ENCODE data around the gene KCNA10.

Gene KCNA10

DNA sequence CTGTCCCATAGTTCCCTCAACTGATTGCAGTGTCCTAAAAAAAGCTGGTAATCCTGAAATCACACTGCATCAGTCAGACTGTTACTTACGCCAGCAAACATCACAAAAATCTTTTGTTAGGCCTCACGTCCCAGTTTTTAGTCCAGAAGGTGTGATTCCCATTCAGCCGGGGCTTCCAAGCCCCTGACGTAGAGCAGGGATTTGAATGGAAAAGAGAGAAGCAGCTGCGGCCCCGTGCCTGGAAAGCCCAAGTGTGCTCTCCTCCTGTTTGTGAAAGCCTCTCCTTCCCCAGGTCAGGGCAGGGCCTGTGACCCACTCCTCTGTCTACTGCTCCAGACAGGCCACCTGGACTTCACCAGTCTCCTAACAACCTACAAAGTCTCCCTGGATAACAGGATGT lies 20.7 kb downstream of the KCNA10 start:
- no peak for DNase-seq (ENCODE audit: low spot score)

DNA sequence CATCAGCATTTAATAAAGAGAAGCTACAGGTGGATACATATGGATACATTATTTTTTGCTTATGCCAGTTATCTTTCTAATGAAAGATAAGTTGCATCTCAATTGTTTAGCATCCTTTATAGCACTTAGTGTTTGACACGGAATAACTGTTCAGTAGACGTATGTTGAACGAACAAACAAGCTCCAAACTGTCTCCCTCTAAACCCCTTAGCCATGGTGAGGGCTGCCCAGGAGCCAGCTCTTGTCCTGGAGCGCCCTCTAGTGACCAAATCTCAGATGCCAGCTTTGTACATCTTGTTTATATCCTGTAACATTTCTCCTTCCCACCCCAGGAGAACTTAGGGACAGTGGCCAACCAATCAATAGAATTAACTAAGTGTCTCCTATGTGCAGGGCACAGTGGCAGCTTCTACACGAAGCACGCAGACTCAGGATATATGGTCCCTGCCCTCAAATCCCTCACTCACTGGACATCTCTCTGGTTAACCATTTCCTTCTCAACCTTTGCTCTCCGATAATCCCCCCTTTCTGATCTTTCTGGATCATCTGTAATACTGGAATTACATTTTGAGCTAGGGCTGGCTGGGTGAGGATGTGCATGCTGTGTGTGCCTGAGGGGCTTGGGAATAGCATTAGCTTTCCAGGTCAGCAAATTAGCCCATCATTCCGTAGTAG lies 22.9 kb downstream of the KCNA10 start:
- no peak for DNase-seq (ENCODE audit: low spot score)

DNA sequence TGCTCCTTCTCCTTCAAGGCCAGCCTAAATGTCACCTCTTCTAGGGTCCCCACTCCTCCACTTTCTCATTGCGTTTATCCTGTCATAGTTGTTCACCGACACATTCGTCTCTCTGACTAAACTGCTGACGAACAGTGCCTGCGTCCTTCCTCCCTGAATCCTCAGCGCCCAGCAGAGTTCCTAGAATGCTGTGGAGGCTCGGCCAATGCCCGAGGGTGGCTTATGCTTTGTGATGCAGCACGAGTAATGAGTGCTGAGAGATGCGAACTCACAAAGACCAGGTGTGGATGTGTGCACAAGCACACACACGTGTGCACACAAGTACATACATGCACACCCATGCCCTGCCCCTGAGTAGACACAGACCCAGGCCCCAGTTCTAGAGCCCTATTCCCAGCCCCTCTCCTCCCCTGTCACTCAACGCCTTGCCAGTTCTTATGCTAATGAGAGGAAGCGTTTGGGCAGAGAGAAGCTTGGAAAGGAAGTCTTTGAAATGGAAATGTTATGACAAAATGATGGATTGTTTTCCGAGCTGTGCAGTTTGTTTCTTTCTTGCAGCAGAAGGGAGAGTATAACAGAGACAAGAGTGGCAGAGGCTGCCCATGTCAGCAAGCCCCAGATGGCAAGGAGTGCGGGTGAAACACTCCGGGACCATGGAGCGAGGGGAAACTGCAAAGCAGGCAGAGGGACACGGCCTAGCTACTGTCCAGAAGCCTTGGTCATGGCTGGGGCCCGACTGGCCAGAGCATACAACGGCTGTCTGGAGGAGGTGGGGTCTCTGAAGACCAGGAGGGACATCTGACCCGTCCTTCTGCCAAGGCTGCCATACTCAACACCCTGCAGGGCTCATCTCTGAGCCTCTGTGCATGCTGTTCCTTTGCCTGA lies 24.2 kb downstream of the KCNA10 start:
- DNase-seq (ENCODE audit: low spot score), result no peak

DNA sequence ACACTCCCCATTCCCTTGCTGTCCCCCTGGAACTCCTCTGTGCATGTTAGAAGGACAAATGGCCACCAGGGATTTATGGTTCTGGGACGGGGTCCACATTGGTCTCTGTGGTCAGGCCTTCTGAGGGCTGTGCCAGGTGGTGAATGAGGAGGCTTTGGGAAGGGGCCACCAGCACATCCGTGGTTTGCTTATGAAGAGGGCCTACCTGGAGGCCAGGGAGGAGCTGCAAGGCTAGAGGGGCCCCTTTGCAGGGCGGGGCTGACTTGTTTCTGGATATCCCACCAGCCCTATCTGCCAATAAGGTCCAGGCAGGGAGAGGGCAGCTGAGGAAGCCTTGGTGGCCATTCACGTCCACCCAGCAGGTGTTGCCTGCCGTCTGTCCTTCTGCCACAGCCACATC lies 24.9 kb downstream of the KCNA10 start:
- DNase-seq (ENCODE audit: low spot score), result no peak

DNA sequence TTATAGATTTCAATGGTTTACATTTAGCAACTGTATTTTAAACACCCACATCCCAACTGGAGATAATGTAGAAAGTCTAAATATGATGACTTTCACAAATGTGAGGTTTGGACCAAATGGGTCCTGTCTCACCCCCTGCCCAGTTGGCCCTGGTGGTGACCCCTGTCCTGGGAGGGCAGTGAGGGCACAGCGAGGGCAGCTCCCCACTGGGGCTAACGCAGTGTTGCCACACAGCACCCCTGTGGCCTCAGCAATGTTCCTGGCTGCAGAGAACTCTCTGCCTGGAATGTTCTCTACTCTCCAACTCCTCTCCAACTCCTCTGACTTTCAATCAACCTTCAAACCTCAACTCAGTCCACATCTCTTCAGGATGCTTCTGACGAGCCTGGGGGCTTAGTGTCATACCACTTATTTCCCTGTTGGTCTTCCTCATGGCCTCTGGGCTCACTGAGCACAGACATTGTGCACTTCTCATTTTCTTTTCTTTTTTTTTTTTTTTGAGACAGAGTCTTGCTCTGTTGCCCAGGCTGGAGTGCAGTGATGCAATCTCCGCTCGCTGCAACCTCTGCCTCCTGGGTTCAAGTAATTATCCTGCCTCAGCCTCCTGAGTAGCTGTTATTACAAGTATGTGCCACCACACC lies 25.8 kb downstream of the KCNA10 start:
- DNase-seq (ENCODE audit: low spot score), result no peak

DNA sequence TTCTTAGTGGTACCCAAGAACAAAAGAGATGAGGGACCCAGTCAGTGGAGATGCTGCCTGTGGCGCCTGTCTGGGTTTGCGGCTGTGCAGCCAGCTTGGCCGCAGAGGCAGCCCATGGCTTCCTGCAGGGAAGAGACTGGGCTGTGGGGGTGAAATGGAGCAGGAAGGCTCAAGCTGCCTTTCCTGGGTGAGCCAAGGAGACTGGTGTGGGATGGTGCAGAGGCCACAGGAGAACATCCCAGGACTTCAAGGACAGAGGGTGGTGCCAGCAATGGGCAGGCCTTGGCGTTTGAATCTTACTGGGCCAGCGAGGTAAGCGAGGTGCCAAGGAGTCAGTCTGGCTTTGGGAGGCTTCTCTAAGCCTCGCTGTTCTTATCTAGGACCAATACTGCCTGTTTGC lies 26.4 kb downstream of the KCNA10 start:
- no peak for DNase-seq (ENCODE audit: low spot score)

DNA sequence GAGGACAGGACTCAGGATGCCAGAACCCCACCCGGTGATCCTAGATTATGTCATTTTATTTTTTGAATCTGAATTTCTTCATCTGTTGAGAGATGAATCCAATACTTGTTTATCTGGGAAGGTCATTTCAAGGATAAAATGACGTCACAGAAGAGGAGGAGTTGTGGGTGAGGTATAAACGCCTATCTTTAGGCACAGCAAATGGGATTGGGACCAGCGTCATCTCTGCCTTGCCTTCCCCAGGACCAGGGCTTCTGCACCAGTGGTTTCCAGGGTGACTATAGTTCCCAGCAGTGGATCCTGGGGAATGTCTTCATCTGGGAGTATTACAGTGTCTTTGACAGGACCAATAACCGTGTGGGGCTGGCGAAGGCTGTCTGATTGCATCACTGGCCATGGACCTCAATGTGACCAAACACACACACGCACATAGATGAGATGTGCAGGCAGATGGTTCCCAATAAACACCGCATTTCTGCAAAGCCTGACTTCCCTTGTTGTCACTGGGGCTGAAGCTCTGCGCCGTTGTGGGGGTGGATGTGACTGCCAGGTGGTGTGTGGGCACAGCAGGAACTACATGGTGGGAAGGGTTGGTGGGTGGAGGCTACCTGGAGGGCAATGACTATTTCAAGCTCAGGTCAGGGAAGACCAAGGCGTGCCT lies 28.1 kb downstream of the KCNA10 start:
- DNase-seq (ENCODE audit: low spot score), result no peak

DNA sequence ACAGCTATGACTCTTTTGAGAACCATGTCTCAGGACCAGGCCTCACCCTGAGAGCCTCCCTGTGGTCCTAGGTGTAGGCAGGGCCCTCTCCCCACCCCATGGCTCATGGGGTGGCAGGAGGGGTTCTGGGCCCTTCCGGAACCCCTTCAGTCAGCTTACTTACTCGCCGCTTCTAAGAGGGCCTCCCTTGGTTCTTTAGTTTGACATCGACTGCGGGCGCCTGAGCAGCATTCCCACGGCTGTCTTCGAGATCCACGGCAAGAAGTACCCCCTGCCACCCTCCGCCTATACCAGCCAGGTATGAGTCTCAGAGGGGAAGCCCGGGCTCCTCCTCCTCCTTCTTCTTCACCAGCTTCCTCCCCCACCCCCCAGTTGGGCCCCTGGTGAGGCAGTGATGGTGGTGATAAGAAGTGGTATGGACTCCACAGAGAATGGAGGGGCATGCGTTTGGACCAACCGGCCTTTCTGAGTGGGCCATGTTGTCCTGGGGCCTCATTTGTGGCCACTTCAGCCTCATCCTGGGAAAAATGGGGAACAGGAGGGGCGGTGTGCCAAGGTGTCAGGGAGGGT lies 28.9 kb downstream of the KCNA10 start:
- no peak for DNase-seq (ENCODE audit: low spot score)

DNA sequence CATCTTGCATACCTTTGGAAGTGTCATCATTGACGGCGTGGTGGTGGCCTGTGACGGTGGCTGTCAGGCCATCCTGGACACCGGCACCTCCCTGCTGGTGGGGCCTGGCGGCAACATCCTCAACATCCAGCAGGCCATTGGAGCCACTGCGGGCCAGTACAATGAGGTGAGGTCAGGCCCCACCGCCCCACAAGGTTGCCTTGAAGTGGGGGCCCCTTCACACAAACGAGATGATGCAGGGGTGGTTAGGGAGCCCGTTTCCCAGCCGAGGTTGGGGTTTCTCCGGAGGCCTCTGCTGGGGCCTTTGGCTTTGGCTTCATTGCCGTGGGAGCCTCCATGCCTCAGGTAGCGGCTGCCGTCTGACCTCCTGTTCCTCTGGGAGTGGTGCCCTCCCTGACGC lies 29.6 kb downstream of the KCNA10 start:
- DNase-seq (ENCODE audit: low spot score), result no peak

DNA sequence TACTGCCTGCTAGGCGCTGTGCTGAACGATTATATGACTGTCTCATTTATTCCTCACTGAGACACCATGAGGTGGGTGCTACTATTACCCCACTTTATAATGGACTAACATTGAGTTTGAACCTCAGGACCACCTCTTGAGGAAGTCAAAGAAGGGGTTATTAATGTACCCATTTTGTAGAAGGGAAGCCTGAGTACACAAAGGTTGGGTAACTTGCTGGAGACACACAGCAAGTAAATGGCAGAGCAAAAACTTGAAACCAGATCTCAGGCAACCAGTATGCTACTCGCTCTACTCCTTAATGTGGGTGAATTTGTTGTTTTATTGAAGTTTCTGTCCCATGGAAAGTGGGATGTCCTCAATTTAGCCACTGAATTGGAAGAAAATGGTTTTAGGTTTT lies 30.1 kb downstream of the KCNA10 start:
- no peak for DNase-seq (ENCODE audit: low spot score)

DNA sequence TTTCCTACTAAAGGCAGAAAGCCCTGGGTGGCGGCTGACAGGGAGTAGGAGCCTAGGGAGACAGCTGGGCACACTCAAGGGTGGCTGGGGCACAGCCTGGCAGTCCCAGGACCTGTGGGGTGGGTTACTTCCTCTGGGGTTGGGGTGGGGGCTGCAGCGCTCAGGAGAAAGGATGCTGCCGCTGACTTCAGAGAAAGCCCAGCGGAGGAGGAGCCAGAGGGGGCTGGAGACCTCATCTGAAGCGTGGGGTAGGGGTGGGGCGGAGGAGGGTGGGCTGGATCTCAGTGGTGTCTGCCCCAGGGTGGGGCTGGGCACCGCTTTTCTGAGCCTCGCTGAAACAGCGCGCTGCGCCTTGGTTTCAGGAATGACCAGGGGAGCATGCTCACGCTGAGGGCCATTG lies 30.8 kb downstream of the KCNA10 start:
- no peak for DNase-seq (ENCODE audit: low spot score)

DNA sequence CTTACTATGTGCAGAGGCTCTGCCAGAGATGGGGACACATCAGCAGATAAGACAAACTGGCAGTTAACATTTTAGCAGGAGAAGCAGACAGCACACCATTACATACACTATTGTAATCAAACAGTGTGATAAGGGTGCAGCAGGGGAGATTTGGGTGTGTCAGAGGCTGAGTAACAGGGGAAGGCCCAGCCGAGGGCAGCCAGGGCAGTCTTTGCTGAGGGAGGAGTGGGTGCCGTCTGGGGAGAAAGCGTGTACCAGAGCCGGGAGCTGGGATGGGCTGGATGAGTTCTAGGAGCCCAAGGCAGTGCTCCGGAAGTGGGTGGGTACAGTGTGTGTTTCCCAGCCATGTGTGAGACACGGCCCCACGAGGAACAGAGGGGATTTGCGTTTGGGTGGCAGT lies 31.2 kb downstream of the KCNA10 start:
- DNase-seq (ENCODE audit: low spot score), result no peak

DNA sequence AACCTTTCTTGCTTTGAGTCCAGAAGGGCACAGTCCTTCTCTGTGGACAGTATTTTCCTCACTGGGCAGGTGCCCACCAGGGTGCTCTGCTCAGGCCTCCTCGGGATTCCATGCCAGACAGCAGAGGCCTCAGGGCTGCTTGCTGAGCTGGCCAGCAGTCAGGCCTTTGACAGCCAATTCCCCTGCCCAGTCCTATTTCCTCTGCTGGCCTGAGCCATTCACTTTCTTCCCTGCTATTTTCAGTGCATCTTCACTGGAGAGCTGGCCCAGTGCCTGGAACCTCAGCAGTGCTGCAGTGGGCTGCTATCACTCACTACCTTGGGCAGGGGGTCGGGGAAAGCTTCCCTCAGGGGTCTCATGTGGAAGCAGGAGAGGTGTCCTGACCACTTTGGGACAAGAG lies 33.2 kb downstream of the KCNA10 start:
- no peak for DNase-seq (ENCODE audit: low spot score)

DNA sequence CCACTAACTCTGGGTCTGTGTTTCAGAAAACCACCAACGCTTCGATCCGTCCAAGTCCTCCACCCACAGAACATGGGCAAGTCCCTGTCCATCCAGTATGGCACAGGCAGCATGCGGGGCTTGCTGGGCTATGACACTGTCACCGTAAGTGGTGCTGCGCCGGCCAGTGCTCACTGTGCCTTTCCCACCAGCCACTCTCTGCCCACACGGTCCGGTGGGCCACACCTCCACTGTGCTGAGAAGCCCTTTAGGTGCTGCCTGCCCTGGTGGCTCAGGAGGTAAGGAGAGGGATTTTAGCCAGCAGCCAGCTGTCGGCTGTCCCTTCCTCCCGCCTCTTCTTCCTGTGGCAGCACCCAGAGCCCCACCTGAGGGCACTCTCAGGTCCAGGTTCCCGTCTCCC lies 34.2 kb downstream of the KCNA10 start:
- no peak for DNase-seq (ENCODE audit: low spot score)

DNA sequence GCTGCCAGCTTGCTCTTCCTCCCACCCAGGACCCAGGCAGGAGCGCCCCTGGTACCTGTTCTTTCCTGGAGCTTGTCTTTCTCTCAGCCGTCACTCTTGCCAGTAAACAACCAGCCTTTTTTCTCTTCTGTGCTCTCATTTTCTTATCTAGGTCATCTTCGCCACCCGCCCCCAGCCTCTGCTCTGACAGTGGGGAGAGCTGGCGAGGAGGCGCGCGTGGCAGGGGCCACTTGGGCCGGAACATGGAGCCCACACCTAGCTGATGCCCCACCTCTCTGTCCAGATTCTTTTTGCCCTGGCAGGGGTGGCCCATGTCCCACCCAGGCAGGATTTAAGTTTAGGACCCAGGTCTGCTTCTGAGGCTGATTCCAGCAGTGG lies 35.7 kb downstream of the KCNA10 start:
- DNase-seq (ENCODE audit: low spot score), result no peak

DNA sequence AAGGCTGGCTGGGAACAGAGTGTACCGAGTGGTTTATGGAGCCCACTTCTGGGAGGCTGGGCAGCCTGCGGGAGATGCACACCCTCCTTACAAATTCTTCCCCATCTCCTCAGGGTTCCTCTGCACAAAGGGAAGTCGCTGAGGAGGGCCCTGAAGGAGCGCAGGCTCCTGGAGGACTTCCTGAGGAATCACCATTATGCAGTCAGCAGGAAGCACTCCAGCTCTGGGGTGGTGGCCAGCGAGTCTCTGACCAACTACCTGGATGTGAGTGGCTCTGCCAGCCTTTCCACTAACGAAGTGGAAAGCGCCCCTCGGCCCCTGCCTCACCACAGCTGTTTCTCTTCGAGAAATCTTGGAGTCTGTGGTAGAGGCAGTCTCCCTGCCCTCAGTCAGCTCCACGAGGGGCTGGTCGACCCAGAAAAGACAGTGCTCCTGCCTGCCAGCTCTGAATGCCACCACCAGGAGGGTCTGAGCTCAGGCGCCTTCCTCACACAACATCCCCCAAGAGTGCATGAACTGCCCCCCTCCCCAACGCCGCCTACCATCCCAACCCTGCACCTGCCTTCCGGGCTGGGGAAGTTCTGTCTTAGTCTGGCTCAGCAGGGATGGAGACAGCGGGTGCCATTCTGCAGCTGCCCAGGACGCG lies 36.2 kb downstream of the KCNA10 start:
- DNase-seq (ENCODE audit: low spot score), result no peak

DNA sequence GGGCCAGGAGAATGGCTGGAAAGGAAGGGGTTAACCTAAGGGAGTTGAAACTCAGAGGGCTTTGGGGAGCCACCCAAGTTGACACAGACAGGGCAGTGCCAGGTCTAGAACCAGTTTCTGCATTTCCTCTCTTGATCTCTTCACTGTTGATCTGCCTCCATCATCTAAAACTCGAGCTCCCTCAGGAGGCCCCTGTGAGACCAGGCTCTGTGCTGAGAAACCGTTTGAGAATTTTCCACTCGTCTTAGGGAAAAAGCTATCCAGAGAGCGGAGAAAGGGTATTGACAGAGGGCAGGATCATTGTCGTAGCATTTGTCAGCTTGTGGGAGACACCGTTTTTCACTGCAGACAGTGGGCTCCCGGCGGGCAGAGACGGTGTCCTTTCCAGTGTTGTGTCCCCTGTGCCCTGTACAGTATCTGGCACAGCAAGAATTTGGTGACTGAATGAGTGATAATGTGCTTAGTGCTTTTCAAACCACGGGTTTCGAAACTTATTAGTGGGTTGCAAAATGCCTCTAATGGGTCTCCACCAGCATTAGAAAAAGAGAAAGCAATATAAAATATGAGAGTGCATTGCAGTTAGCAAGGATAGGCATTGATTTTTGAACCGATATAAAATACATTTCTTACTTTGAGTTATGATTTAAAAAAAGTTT lies 36.9 kb downstream of the KCNA10 start:
- no peak for DNase-seq (ENCODE audit: low spot score)

DNA sequence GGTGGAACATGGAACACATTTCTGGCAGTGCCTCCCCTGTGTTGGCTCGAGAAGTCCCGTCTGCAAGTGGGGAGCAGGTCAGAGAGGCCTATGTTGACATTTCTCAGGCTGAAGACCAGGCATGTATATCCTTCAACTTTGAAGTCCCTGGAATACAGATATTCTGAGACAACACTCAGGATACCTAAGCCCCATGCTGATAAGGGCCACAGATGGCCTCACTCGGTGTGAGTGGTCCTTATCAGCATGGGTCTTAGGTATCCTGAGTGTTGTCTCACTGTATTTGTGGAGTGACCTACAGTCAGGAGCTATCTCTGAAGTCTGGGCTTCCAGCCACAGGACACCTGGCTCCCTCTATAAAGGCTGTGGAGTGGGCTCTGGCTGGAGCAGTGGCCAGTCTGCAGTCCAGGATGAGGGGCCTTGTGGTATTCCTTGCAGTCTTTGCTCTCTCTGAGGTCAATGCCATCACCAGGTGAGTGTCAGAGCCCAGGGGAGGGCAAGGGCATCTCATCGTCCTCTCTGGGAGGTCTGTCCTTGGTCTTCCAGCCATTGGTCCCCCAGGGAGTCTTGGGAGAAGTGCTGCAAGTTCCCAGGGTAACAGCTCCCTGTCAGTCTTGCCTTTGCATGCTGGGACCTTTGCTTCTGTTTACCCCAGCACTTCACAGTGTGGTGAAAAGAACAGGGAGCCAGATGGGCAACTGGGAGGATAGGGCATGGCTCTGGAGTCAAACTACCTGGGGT lies 38.4 kb downstream of the KCNA10 start:
- DNase-seq (ENCODE audit: low spot score), result no peak

DNA sequence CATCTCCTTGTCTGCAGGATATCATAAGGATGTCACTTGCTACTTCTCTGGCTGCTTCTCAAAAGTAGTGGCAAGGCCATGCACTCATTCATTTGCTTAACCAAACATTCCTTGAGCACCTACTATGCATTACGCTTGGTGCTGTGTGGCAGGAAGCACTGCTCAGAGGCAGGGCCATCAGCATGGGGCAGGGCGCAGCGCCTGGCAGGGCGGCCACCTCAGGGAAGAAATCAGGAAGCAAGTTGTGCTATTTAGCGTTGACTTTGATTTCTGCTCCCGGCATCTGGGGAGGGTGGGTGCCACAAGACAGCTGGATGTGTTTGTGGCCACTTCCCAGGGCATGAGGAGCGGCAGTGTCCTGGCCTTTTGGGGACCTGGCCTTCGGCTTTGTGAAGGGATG lies 40.1 kb downstream of the KCNA10 start:
- DNase-seq (ENCODE audit: low spot score), result no peak

DNA sequence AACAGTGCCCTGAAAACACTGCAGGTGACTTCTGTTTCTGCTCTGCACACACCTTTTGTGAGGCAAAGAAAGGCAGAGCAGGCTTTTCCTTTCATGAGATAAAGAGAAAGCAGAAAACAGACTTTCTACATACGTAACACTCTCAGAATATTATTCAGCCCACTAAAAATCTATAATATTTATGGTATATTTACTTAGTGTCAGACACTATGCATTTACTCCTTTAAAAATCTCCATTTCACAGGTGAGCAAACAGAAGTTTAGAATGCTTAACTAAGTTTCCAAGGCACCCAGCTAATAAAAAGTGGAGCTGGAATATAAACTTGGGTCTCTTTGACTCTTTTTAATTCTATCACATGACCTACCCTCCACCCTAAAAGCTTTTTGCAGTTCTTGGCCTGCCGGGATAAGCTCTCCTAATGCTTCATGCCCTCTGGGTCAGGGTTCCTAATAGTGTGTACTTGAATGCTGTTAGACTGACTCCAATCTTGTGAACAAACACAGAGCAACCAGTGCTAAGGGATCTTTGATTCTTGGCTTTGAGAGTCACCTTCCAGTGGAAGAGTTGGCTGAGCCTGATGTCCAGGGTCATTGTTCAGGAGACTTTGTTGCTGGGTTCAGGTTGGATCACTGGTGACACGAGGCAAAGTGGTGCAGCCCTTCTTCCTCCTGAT lies 40.9 kb downstream of the KCNA10 start:
- DNase-seq (ENCODE audit: low spot score), result no peak
